NCI-H1048 (cell line): ENCODE measurements around the gene CCDC192.

Source experiments
- DNase-seq: peaks from one replicate; lab custom pipeline; 2025; lab: John Stamatoyannopoulos, UW

Gene CCDC192

DNA sequence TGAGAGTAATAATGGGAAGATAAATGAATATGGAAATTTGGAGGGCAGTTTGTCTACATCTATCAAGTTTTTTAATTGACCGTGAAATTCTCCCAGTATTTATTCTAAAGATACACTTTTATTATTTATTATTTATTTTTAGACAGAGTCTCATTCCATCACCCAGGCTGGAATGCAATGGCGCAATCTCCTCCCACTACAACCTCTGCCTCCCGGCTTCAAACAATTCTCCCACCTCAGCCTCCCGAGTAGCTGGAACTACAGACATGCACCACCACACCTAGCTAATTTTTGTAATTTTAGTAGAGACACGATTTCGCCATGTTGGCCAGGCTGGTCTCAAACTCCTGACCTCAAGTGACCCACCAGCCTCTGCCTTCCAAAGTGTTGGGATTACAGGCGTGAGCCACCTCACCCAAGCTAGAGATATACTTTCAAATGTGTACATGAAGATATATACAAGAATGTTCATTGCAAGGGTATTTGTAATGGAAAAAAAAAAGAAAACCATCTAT lies 282.7 kb downstream of the CCDC192 start:
- DNase-seq: no peak

DNA sequence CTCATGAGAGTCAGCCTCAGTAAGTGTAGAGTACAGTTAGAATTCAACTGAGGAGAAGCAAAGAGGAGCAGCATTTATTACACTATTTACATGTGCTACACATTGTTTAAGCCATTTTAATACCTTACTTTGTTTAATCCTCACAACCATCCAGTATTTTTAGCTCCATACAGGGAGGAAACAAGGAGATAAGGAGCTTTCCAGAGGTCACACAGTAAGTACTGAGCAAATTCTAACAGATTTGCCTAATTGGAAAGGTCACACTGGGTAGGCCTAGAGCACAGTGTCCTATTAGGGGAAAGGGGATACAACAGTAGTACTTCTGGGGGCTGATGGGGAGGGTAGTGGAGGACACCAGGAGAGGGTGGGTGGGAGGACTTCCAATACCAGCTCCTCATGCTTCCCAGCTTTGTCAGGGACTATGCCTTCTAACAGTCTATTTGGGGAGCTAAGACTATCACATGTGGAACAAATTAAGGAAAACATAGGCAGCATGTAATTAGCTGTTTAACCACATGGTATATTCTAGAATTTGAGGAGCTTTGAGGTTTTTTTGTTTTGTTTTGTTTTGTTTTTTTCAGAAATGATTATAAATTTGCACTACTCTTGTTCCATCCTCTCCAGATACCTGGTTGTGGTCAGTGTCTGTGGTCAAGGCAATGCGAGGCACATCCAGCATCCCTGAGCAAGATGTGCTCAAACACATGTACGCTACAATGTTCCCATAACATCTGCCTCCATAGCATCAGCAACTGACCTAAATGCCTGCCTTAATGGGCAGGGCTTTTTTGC lies 284.4 kb downstream of the CCDC192 start:
- DNase-seq: no peak

DNA sequence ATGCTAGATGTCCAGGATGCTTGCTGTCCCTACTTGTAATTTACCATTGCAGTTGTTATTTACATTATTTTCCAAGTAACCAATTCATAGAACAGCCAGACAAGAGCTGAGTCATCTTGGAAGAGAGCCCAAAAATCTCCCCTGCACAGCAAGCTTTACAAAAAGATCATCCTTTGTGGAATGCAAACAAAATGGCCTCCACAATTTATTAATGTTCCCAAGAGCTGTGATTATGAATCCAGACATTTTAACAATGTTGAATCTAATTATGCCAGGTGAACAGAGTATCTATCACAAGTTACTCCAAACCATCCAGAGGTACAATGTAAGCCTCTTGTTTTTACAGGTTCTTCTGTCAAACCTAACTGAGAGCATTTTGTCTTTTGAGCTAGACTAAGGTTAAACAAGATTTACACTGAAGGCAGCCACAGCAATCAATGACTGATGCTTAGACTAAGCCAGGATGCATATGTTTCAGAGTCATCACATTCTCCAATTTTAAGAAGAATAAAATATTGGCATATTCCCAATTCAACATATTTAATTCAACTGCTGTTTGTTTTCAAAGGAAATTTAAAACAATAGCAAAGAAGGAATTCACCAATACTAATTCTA lies 285.1 kb downstream of the CCDC192 start:
- no peak for DNase-seq
